MG63 (cell line): ENCODE results near the gene TYW1B. TPM values are rescaled to one million over a fixed set of nuclear protein-coding genes. Genes with fewer than 3 reads are reported as not detected.
"Not testable (repeated sequence)": the region's sequence is repeated elsewhere in the genome, so short reads cannot be mapped to it uniquely, and the experiment has no call there.

Experiments
- DNase-seq: peaks from one replicate; pipeline ENCODE4 v3.0.0-alpha.2; 2020
- H3K27me3 ChIP-seq: fragments of 250-450 bp; sonication (Bioruptor Pico); 2 replicates; pipeline ENCODE4 v1.5.1; 2020; ENCODE audit warnings: mild to moderate bottlenecking, moderate library complexity
- H3K36me3 ChIP-seq: fragments of 250-450 bp; sonication (Bioruptor Pico); 2 replicates; pipeline ENCODE4 v1.5.1; 2020; ENCODE audit warnings: mild to moderate bottlenecking, moderate library complexity
- H3K4me3 ChIP-seq: fragments of 250-450 bp; sonication (Bioruptor Pico); 2 replicates; pipeline ENCODE4 v1.5.1; 2020; ENCODE audit warnings: mild to moderate bottlenecking, moderate library complexity
- H3K9me3 ChIP-seq: fragments of 250-450 bp; sonication (Bioruptor Pico); 2 replicates; pipeline ENCODE4 v1.5.1; 2020; ENCODE audit warnings: mild to moderate bottlenecking, moderate library complexity
- total RNA-seq: library from RNA; depleted of rRNA; stranded (reverse); fragments of >200 nt; shearing (Covaris generic); gene quantifications from 2 replicates; pipeline ENCODE4 v1.2.3, GENCODE V29; 2014; ENCODE audit warnings: low replicate concordance

The TYW1B gene
- total RNA-seq, 1 experiment from 2014 or later: 3.6 TPM

GRCh38 chr7:72583620-72584361 lies 244.2 kb downstream of the TYW1B start:
- not testable (repeated sequence) for H3K36me3 ChIP-seq, DNase-seq, H3K27me3 ChIP-seq, H3K4me3 ChIP-seq, H3K9me3 ChIP-seq

GRCh38 chr7:72580142-72580770 lies 247.7 kb downstream of the TYW1B start:
- H3K4me3 ChIP-seq, H3K9me3 ChIP-seq, H3K27me3 ChIP-seq, DNase-seq, H3K36me3 ChIP-seq: not testable (repeated sequence)

DNA sequence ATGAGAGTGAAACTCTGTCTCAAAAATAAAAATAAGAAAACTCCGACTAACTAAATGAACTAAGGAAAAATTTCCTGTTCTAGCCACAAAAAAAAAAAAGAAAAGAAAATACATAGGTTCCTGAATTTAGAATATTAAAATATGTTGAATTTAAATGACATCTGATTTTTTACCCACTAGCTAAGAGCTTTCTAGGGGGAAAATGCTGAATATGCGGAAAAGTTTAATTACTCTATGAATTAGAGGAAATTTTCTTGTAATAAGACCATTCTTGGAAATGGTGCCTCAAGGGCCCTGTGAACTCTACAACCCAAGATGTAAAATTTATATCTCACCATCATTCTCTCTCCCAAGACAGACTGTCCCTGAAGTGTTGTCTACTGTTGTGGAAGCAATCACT lies 250.9 kb downstream of the TYW1B start:
- Histone ChIP-seq H3K9me3 (no peaks in the 10 kb centered on the region), H3K4me3 (no peak overlapping the region), H3K27me3 (no peaks in the 10 kb centered on the region), H3K36me3 (no peaks in the 10 kb centered on the region)
- no peak for DNase-seq

GRCh38 chr7:72561988-72562387 lies 266.0 kb downstream of the TYW1B start:
- not testable (repeated sequence) for H3K27me3 ChIP-seq, DNase-seq, H3K9me3 ChIP-seq, H3K36me3 ChIP-seq, H3K4me3 ChIP-seq

DNA sequence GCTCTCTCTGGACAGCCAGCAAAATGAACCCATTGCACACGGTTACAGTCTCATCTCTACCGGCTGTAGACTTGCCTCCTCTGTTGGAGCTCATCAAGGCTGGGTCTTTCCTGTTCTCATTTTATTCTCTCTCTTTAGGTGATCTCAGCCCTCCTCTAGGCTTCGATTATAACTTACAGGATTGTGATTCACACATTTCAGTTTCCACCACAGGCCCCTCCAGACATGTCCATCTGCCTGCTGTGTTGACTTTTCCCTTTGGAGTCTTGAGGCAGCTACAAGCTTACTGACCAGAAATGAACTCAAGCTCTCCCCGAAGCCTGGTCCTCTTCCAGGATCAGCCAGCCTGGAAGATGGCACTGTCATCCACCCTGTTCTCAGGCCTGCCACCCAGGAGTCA lies 268.5 kb downstream of the TYW1B start:
- not testable (repeated sequence) for H3K36me3 ChIP-seq, H3K9me3 ChIP-seq, DNase-seq, H3K4me3 ChIP-seq, H3K27me3 ChIP-seq

DNA sequence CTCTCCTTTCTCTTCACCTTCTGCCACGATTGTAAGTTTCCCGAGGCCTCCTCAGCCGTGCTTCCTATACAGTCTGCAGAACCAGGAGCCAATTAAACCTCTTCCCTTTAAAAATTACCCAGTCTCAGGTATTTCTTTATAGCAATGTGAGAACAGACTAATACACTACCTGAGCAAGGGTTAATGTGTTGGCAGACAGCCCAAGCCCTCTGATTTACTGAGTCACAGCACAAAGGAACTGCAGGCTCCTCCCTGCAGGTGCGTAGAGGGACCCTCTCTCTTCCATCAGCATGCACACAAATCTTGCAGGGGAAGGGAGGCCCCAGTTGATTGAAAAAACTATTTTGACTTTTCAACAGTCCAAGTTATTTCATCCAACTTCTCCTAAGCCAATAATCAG lies 271.3 kb downstream of the TYW1B start:
- H3K36me3 ChIP-seq, DNase-seq, H3K27me3 ChIP-seq, H3K9me3 ChIP-seq, H3K4me3 ChIP-seq: not testable (repeated sequence)

DNA sequence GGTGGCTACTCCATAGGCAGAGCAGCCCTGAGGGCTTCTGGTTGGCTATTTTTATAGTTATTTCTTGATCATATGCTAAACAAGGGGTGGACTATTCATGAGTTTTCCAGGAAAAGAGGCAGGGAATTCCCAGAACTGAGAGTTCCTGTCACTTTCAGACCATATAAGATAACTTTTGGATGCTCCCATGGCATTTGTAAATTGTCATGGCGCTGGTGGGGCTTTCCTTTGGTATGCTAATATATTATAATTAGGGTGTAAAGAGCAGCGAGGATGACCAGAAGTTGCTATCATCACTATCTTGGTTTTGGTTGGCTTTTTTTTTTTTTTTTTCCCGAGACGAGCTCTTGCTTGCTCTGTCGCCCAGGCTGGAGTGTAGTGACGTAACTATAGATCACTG lies 272.8 kb downstream of the TYW1B start:
- not testable (repeated sequence) for H3K9me3 ChIP-seq, H3K4me3 ChIP-seq, DNase-seq, H3K36me3 ChIP-seq, H3K27me3 ChIP-seq

GRCh38 chr7:72554401-72554800 lies 273.6 kb downstream of the TYW1B start:
- DNase-seq, H3K27me3 ChIP-seq, H3K9me3 ChIP-seq, H3K4me3 ChIP-seq, H3K36me3 ChIP-seq: not testable (repeated sequence)

DNA sequence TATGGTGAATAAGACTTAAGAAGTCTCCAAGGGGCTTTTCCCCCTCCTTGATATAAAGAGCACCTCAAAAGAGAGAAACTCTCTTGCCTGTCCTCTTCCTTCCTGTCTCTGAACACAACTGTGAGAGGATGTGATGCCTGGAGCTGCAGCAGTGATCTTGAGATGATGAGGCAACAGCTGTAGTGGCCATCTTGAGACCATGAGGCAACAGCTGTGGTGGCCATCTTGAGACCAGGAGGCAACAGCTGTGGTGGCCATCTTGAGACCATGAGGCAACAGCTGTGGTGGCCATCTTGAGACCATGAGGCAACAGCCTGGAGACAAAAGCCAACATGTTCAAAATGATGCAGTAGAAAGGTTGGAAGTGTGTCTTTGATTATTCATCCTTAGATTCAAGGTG lies 277.5 kb downstream of the TYW1B start:
- not testable (repeated sequence) for H3K27me3 ChIP-seq, H3K9me3 ChIP-seq, H3K36me3 ChIP-seq, H3K4me3 ChIP-seq, DNase-seq

GRCh38 chr7:72546586-72547237 lies 281.3 kb downstream of the TYW1B start:
- H3K9me3 ChIP-seq, DNase-seq, H3K4me3 ChIP-seq, H3K27me3 ChIP-seq, H3K36me3 ChIP-seq: not testable (repeated sequence)

- not testable (repeated sequence) for DNase-seq, H3K27me3 ChIP-seq, H3K36me3 ChIP-seq, H3K4me3 ChIP-seq, H3K9me3 ChIP-seq
Measured at GRCh38 chr7:72544531-72544930, 283.5 kb downstream of the TYW1B start.

GRCh38 chr7:72540923-72541322 lies 287.1 kb downstream of the TYW1B start:
- H3K4me3 ChIP-seq: no peak overlapping the region
- H3K27me3 ChIP-seq: no peaks in the 10 kb centered on the region
- H3K9me3 ChIP-seq: no peaks in the 10 kb centered on the region
- no peaks in the 10 kb centered on the region for H3K36me3 ChIP-seq
- DNase-seq: no peak

DNA sequence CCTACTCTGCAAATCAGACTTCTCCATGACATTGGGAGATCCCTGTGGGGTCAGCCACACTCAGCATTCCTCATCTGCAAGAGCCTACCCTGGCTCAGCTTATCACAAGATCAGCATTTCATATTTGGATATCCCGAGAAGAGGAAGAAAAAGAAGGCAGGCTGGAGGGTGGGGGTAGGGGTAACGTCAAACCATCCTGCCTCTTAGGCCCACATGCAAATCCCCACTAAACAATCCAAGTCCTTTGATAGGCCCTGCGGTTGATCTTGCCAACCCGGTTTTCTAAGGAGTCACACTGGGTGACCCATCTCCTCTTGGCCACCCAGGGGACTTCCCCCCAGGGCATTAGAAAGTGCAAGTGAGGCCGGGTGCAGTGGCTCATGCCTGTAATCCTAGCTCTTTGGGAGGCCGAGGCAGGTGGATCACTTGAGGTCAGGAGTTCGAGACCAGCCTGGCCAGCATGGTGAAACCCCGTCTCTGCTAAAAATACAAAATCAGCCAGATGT lies 287.8 kb downstream of the TYW1B start:
- no peaks in the 10 kb centered on the region for H3K9me3 ChIP-seq
- H3K4me3 ChIP-seq: no peak overlapping the region
- H3K27me3 ChIP-seq: no peaks in the 10 kb centered on the region
- H3K36me3 ChIP-seq: no peaks in the 10 kb centered on the region
- no peak for DNase-seq

- no peak for DNase-seq
- Histone ChIP-seq H3K4me3 (no peak overlapping the region), H3K9me3 (no peaks in the 10 kb centered on the region), H3K36me3 (no peaks in the 10 kb centered on the region), H3K27me3 (no peaks in the 10 kb centered on the region)
Measured at GRCh38 chr7:72539702-72540101, 288.3 kb downstream of the TYW1B start.

GRCh38 chr7:72538856-72539255 lies 289.1 kb downstream of the TYW1B start:
- Histone ChIP-seq H3K4me3 (no peak overlapping the region), H3K36me3 (no peaks in the 10 kb centered on the region), H3K9me3 (no peaks in the 10 kb centered on the region), H3K27me3 (no peaks in the 10 kb centered on the region)
- no peak for DNase-seq

DNA sequence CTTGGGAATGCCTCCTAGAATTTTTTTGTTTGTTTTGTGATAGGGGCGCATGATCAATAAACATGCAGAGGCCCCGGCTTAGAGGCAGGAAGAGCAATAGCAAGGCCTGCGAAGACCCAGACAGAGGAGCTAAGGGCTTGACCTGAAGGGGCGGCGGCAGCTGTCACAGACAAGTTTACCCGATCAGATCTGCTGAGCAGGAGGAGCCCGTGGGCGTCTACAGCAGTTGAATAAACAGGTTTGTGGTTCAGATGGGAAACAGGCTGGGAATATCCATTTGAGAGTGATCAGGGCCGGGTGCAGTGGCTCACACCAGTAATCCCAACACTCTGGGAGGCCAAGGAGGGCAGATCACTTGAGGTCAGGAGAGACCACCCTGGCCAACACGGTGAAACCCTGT lies 289.9 kb downstream of the TYW1B start:
- no peaks in the 10 kb centered on the region for H3K9me3 ChIP-seq
- no peaks in the 10 kb centered on the region for H3K36me3 ChIP-seq
- DNase-seq: no peak
- no peak overlapping the region for H3K4me3 ChIP-seq
- no peaks in the 10 kb centered on the region for H3K27me3 ChIP-seq

- not testable (repeated sequence) for H3K9me3 ChIP-seq, H3K36me3 ChIP-seq, H3K27me3 ChIP-seq, DNase-seq, H3K4me3 ChIP-seq
Measured at GRCh38 chr7:72536038-72536437, 292.0 kb downstream of the TYW1B start.

GRCh38 chr7:72531048-72531447 lies 297.0 kb downstream of the TYW1B start:
- H3K27me3 ChIP-seq, H3K36me3 ChIP-seq, H3K4me3 ChIP-seq, DNase-seq, H3K9me3 ChIP-seq: not testable (repeated sequence)
